ENCODE measurements around the gene AAMP. TPM values are rescaled to one million over a fixed set of nuclear protein-coding genes. Genes with fewer than 3 reads are reported as not detected.
A peak's percentile ranks its signal among the peaks of the same experiment; 100 is the strongest.

Gene AAMP
- total RNA-seq, 1 donor from 2014 or later: 82.2 TPM

GRCh38 chr2:218224186-218224585, 45.8 kb downstream of the AAMP start:
- no peak for TF ChIP-seq CTCF (conservative IDR thresholded peaks at IDR 0.05)
- no peak for DNase-seq (ENCODE audit: extremely low spot score, unreplicated experiment)
- no peaks in the 10 kb centered on the region for H3K9me3 Mint-ChIP-seq
- peak overlapping the region; percentile 51 for H3K27ac Mint-ChIP-seq
- peaks cover 33% of the 10 kb centered on the region for H3K4me1 Mint-ChIP-seq (ENCODE audit: unreplicated experiment)
- no peak overlapping the region for H3K4me3 Mint-ChIP-seq
- H3K36me3 Mint-ChIP-seq: peaks cover 30% of the 10 kb centered on the region
- H3K27me3 Mint-ChIP-seq: no peaks in the 10 kb centered on the region

- Mint-ChIP-seq H3K4me3 (peak overlapping the region; percentile 36), H3K36me3 (peaks cover 24% of the 10 kb centered on the region), H3K27me3 (no peaks in the 10 kb centered on the region), H3K9me3 (no peaks in the 10 kb centered on the region), H3K27ac (peak overlapping the region; percentile 80), H3K4me1 (ENCODE audit: unreplicated experiment) (peaks cover 44% of the 10 kb centered on the region)
- no peak for TF ChIP-seq CTCF (conservative IDR thresholded peaks at IDR 0.05)
- no peak for DNase-seq (ENCODE audit: extremely low spot score, unreplicated experiment)
These were observed 46.9 kb downstream of the AAMP start for GRCh38 chr2:218223046-218223445.

GRCh38 chr2:218221000-218221399, 48.9 kb downstream of the AAMP start:
- Mint-ChIP-seq H3K4me3 (peak overlapping the region; percentile 67), H3K9me3 (no peaks in the 10 kb centered on the region), H3K36me3 (peaks cover 18% of the 10 kb centered on the region), H3K27ac (peak overlapping the region; percentile 8), H3K4me1 (ENCODE audit: unreplicated experiment) (peaks cover 44% of the 10 kb centered on the region), H3K27me3 (no peaks in the 10 kb centered on the region)
- TF ChIP-seq CTCF (conservative IDR thresholded peaks at IDR 0.05): no peak
- DNase-seq (ENCODE audit: extremely low spot score, unreplicated experiment): no peak

GRCh38 chr2:218219934-218220333, 50.0 kb downstream of the AAMP start:
- TF ChIP-seq CTCF (conservative IDR thresholded peaks at IDR 0.05): no peak
- no peaks in the 10 kb centered on the region for H3K27me3 Mint-ChIP-seq

GRCh38 chr2:218218268-218219185, 51.4 kb downstream of the AAMP start:
- Mint-ChIP-seq H3K4me3 (peak overlapping the region; percentile 95), H3K27me3 (no peaks in the 10 kb centered on the region), H3K4me1 (ENCODE audit: unreplicated experiment) (peaks cover 44% of the 10 kb centered on the region), H3K27ac (peak overlapping the region; percentile 91), H3K36me3 (peaks cover 8% of the 10 kb centered on the region), H3K9me3 (no peaks in the 10 kb centered on the region)
- no peak for TF ChIP-seq CTCF (conservative IDR thresholded peaks at IDR 0.05)
- DNase-seq (ENCODE audit: extremely low spot score, unreplicated experiment): no peak

More at GRCh38 chr2:218219934-218220333, 50.0 kb downstream of the AAMP start:
- H3K9me3 Mint-ChIP-seq: no peaks in the 10 kb centered on the region
- H3K4me1 Mint-ChIP-seq (ENCODE audit: unreplicated experiment): peaks cover 44% of the 10 kb centered on the region
- DNase-seq (ENCODE audit: extremely low spot score, unreplicated experiment): no peak
- H3K27ac Mint-ChIP-seq: peak overlapping the region; percentile 91
- peak overlapping the region; percentile 95 for H3K4me3 Mint-ChIP-seq
- H3K36me3 Mint-ChIP-seq: peaks cover 14% of the 10 kb centered on the region
